HK-2 (cell line): ENCODE results near the gene SLC52A3.

ENCODE experiments used
- DNase-seq: peaks from one replicate; pipeline ENCODE4 v3.0.0-alpha.2; 2018; ENCODE audit not compliant: unreplicated experiment

SLC52A3 gene

GRCh38 chr20:766906-767305 lies 1.4 kb downstream of the SLC52A3 start:
- DNase-seq, result no peak

- no peak for DNase-seq
Observed at GRCh38 chr20:764255-764654, 4.0 kb downstream of the SLC52A3 start.

GRCh38 chr20:761418-762381 lies 6.6 kb downstream of the SLC52A3 start:
- no peak for DNase-seq

- no peak for DNase-seq
Observed at GRCh38 chr20:760751-761417, 7.4 kb downstream of the SLC52A3 start.

GRCh38 chr20:757506-757905 lies 10.8 kb downstream of the SLC52A3 start:
- DNase-seq, result no peak

- no peak for DNase-seq
Observed at GRCh38 chr20:755941-756340, 12.4 kb downstream of the SLC52A3 start.

- no peak for DNase-seq
Observed at GRCh38 chr20:754904-755303, 13.4 kb downstream of the SLC52A3 start.

GRCh38 chr20:753897-754635 lies 14.2 kb downstream of the SLC52A3 start:
- no peak for DNase-seq

GRCh38 chr20:753136-753535 lies 15.2 kb downstream of the SLC52A3 start:
- DNase-seq, result no peak

- DNase-seq, result no peak
Observed at GRCh38 chr20:752291-752690, 16.0 kb downstream of the SLC52A3 start.

- no peak for DNase-seq
Observed at GRCh38 chr20:751761-752160, 16.5 kb downstream of the SLC52A3 start.

- no peak for DNase-seq
Observed at GRCh38 chr20:750801-751200, 17.5 kb downstream of the SLC52A3 start.

- no peak for DNase-seq
Observed at GRCh38 chr20:745683-746301, 22.5 kb downstream of the SLC52A3 start.

- DNase-seq, result no peak
Observed at GRCh38 chr20:742156-742555, 26.1 kb downstream of the SLC52A3 start.

GRCh38 chr20:741620-742019 lies 26.7 kb downstream of the SLC52A3 start:
- DNase-seq, result no peak

GRCh38 chr20:740162-740561 lies 28.1 kb downstream of the SLC52A3 start:
- no peak for DNase-seq

GRCh38 chr20:739736-740135 lies 28.6 kb downstream of the SLC52A3 start:
- DNase-seq, result no peak

GRCh38 chr20:733861-734260 lies 34.4 kb downstream of the SLC52A3 start:
- DNase-seq, result no peak

GRCh38 chr20:732727-733126 lies 35.6 kb downstream of the SLC52A3 start:
- DNase-seq, result no peak

GRCh38 chr20:731891-732560 lies 36.3 kb downstream of the SLC52A3 start:
- DNase-seq, result no peak

- no peak for DNase-seq
Observed at GRCh38 chr20:730005-730404, 38.3 kb downstream of the SLC52A3 start.
